ENCODE results near the gene MXI1.
"Not testable (repeated sequence)": the region's sequence is repeated elsewhere in the genome, so short reads cannot be mapped to it uniquely, and the experiment has no call there.

Gene MXI1

DNA sequence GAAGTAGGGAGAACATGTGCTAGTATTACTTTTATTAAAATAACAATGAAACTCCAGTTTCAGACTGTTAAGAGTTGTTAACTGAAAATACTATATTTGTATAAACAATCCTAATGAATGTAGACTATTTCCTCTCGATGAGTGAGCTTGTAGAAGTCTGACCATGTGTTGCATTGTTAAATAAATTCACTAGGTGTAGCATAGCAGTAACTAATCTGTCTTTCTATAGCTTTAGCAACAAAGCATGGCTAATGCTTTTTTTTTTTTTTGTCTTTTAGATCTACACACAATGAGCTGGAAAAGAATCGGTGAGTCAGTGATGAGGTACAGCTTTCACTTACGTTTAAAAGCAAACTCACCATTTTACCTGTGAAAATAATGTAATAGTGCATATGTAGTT is 37.1 kb downstream of the MXI1 start:
- DNase-seq = no peak

GRCh38 chr10:110247833-110248232 is 40.4 kb downstream of the MXI1 start:
- not testable (repeated sequence) for DNase-seq

GRCh38 chr10:110249489-110249888 is 42.1 kb downstream of the MXI1 start:
- DNase-seq = not testable (repeated sequence)

GRCh38 chr10:110251392-110251791 is 44.0 kb downstream of the MXI1 start:
- DNase-seq = not testable (repeated sequence)

- DNase-seq = no peak
These were observed 44.7 kb downstream of the MXI1 start for GRCh38 chr10:110252151-110252550.

DNA sequence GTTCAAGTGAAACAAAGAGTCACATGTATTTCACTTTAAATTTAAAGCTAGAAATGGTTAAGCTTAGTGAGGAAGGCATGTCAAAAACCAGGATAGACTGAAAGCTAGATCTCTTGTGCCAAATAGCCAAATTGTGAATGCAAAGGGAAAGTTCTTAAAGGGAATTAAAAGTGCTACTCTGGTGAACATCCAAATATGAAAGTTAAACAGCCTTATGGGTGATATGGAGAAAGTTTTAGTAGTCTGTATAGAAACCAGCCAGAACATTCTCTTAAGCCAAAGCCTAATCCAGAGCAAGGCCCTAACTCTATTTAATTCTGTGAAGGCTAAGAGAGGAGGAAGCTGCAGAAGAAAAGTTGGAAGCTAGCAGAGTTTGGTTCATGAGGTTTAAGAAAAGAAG is 47.1 kb downstream of the MXI1 start:
- DNase-seq = no peak

GRCh38 chr10:110258542-110258941 is 51.1 kb downstream of the MXI1 start:
- DNase-seq = no peak

GRCh38 chr10:110259317-110259716 is 51.9 kb downstream of the MXI1 start:
- DNase-seq = no peak

- no peak for DNase-seq
These were observed 53.5 kb downstream of the MXI1 start for GRCh38 chr10:110260746-110261477.

GRCh38 chr10:110263164-110263563 is 55.8 kb downstream of the MXI1 start:
- DNase-seq = no peak

DNA sequence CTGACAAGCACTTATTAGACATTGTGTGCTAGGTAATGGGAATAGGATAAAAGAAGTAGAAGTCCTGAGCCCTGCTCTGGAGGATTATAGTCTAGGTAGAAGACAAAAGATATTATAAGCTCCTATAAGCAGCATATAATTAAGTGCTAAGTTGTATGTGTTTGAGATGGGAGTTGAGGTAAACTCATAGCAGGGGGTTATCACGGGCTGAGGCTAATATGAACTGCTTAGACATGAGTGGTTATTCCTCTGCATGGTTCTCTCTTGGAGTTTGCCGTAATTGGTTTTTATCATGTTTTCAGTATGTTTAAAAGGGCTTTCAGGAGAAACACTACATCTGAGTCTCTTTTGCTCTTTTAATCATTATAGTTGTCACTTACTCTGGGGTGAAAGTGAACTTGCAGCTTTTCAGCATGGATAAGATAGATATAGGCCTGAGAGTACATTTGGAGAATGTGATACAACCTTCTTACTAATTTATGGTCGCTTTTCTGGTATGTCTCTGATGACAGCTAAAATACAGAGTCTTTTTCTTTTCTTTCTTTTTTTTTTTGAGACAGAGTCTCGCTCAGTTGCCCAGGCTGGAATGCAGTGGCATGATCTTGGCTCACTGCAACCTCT is 58.3 kb downstream of the MXI1 start:
- no peak for DNase-seq

- DNase-seq = no peak
These were observed 59.9 kb downstream of the MXI1 start for GRCh38 chr10:110267276-110267675.

GRCh38 chr10:110268442-110268841 is 61.0 kb downstream of the MXI1 start:
- no peak for DNase-seq

GRCh38 chr10:110268971-110269370 is 61.6 kb downstream of the MXI1 start:
- no peak for DNase-seq

DNA sequence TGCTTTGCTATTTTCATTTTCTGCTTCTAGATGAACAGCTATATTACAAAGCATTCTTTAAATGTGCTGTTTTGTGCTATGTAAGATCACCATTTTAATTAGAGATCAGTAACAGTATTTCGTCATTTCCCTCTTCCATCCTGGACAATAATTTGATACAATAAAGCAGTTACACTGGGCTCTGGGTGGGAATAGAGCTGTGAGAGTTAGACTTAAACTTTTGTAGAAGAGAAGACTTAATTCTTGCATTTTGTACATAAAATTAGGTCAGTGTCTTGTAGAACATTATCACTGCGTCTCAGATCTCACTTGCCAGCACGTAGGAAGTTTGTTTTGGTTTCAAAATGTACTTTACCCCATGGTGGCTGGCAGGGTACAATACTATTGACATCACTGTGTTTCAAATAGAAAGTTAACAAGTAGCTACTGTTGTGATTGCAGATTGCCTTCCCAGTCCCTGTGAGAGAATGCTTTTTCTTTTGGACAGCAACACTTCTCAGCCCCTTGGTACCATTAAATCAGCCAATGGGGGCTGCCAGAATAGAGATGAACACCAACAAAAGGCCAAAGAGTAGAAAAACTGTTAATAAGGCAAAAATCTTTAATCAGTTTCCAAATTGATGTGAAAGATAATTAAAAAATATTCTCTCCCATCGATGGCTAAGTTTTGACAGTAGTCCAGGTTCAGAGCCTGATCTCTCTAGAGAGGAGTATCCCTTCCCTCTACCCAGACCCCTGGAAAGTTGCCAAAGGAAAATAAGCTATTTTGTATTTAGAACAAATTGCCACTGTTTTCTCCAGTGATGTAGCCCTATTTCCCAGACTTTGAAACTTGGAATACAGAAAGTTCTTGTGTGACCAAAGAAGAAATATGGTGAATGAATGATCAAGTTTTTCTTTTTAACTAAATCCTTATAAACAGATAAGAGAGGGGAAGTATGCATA is 62.2 kb downstream of the MXI1 start:
- DNase-seq = peak in 1 of 2 donors; percentile 41

- not testable (repeated sequence) for DNase-seq
These were observed 65.6 kb downstream of the MXI1 start for GRCh38 chr10:110272995-110273394.

DNA sequence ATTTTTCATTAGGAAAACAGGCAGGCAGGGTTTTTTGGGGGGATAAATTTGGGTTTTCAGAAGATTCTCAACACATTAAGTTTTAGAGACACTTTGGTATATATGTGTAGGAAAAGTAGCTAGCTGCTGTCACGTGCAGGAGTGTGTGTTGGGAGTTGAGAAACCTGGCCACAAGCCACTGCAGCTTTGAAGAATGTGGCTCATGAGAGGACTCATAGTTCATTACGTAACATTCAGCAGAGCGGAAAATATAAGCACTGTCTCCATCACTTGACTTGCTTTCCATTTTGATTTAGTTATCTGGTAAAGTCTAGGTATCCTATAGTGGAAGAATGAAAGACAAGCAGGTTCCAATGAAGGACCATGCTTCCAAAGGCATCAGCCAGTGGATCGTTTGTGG is 66.1 kb downstream of the MXI1 start:
- DNase-seq = peak; percentile 30 to 58

GRCh38 chr10:110274072-110274627 is 66.7 kb downstream of the MXI1 start:
- no peak for DNase-seq

DNA sequence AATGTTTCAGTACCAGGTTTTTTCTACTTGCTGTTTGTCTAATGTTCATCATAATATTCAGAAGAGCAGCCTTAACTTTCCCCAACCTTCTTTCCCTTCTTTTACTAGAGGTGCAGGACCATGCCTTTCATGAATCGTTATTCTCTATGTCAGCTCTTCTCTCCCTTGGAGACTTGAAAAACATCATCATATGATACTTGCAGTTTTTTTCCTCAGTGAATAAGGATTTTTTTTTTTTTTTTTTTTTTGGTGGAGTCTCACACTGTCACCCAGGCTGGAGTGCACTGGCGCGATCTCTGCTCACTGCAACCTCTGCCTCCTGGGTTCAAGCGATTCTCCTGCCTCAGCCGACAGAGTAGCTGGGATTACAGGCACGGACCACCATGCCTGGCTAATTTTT is 67.2 kb downstream of the MXI1 start:
- no peak for DNase-seq

DNA sequence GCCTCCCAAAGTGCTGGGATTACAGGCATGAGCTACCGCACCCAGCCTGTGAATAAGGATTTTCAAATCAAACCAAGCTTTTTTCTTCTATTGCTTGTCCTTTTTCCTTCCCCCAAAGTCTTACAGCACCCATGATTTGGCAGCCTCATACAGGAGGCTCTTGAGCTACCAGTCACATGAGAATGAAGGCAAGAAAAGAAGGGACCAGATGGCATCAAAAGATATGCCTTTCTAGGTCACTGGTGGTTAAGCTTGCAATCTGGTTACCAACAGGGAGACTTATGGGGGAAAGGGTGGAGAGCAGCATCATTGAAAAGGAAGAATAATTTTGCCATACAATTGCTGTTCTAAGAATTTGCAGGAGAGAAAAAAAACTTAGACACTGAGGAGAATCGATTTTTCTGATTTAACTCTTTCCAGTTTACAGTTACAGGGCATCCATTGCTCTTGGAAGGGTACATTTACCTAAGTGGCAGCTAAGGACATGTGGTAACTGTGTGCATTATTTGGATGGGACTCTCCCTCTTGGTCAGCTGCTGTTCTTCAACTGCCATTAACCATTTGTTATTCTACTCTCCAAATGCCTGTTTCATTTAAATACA is 67.8 kb downstream of the MXI1 start:
- peak in 1 of 2 donors; percentile 22 for DNase-seq

DNA sequence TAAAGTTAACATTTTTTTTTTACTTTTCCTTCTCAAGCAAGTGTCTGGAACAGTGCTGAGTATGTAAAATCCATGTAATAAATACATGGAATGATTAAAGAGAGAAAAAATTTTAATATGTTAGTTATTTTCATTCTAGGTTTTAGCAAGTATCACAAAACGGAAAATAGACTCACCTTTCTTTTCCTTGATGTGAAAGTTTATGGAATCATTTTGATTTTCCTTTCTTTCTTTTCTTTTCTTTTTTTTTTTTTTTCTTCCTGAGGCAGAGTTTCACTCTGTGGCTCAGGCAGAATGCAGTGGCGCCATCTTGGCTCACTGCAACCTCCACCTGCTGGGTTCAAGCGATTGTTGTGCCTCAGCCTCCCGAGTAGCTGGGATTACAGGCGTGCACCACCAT is 69.2 kb downstream of the MXI1 start:
- DNase-seq = no peak

- DNase-seq = no peak
These were observed 70.2 kb downstream of the MXI1 start for GRCh38 chr10:110277591-110277990.

Measured in CD4-positive, alpha-beta T cell treated with Interleukin-4 for 1 hour (primary cell).